ENCODE measurements around the gene SH3PXD2A.
"Not testable (repeated sequence)": the region's sequence is repeated elsewhere in the genome, so short reads cannot be mapped to it uniquely, and the experiment has no call there.

SH3PXD2A gene

GRCh38 chr10:103765981-103766380, 89.4 kb downstream of the SH3PXD2A start:
- peak; percentile 65 for DNase-seq (ENCODE audit: low read depth)

- no peak for DNase-seq (ENCODE audit: low read depth)
These were observed 90.2 kb downstream of the SH3PXD2A start for GRCh38 chr10:103765168-103765567.

- no peak for DNase-seq (ENCODE audit: low read depth)
These were observed 90.9 kb downstream of the SH3PXD2A start for GRCh38 chr10:103764296-103765088.

- no peak for DNase-seq (ENCODE audit: low read depth)
These were observed 91.8 kb downstream of the SH3PXD2A start for GRCh38 chr10:103763374-103764202.

GRCh38 chr10:103762916-103763315, 92.5 kb downstream of the SH3PXD2A start:
- DNase-seq (ENCODE audit: low read depth) = no peak

GRCh38 chr10:103762162-103762561, 93.2 kb downstream of the SH3PXD2A start:
- DNase-seq (ENCODE audit: low read depth) = no peak

GRCh38 chr10:103761075-103761920, 94.1 kb downstream of the SH3PXD2A start:
- no peak for DNase-seq (ENCODE audit: low read depth)

GRCh38 chr10:103760233-103760632, 95.1 kb downstream of the SH3PXD2A start:
- not testable (repeated sequence) for DNase-seq (ENCODE audit: low read depth)

GRCh38 chr10:103759100-103759781, 96.1 kb downstream of the SH3PXD2A start:
- DNase-seq (ENCODE audit: low read depth) = no peak

- no peak for DNase-seq (ENCODE audit: low read depth)
These were observed 97.1 kb downstream of the SH3PXD2A start for GRCh38 chr10:103758294-103758681.

- no peak for DNase-seq (ENCODE audit: low read depth)
These were observed 97.7 kb downstream of the SH3PXD2A start for GRCh38 chr10:103757531-103758293.

- DNase-seq (ENCODE audit: low read depth) = no peak
These were observed 99.0 kb downstream of the SH3PXD2A start for GRCh38 chr10:103756277-103756869.

- no peak for DNase-seq (ENCODE audit: low read depth)
These were observed 102.6 kb downstream of the SH3PXD2A start for GRCh38 chr10:103752680-103753248.

GRCh38 chr10:103751667-103752290, 103.6 kb downstream of the SH3PXD2A start:
- DNase-seq (ENCODE audit: low read depth) = no peak

- no peak for DNase-seq (ENCODE audit: low read depth)
These were observed 104.5 kb downstream of the SH3PXD2A start for GRCh38 chr10:103750836-103751235.

- DNase-seq (ENCODE audit: low read depth) = no peak
These were observed 105.6 kb downstream of the SH3PXD2A start for GRCh38 chr10:103749779-103750178.

- DNase-seq (ENCODE audit: low read depth) = no peak
These were observed 107.4 kb downstream of the SH3PXD2A start for GRCh38 chr10:103748020-103748419.

GRCh38 chr10:103747193-103747865, 108.0 kb downstream of the SH3PXD2A start:
- DNase-seq (ENCODE audit: low read depth) = no peak

GRCh38 chr10:103746598-103746997, 108.8 kb downstream of the SH3PXD2A start:
- DNase-seq (ENCODE audit: low read depth) = no peak
